HepG2 (cell line): Measurements from ENCODE around the gene RNF11. TPM values are rescaled to one million over a fixed set of nuclear protein-coding genes. Genes with fewer than 3 reads are reported as not detected.

Experiments
- ATAC-seq: fragments of 200-7000 bp; cut with Tn5 transposase; 3 replicates; pipeline ENCODE4 v1.9.1; 2020; ENCODE audit warnings: mild to moderate bottlenecking, moderate library complexity
- BruUV-seq: library from RNA; stranded (reverse); fragments of 400-500 nt; replicated peaks from 2 replicates; lab custom pipeline; 2021; lab: Mats Ljungman, UMichigan
- CTCF ChIA-PET: fragments of 300-600 bp; formaldehyde crosslinking; extraction: SDS; loops from one replicate; lab custom pipeline; 2021; ENCODE audit warnings: low total read pairs, inconsistent platforms, low intra/inter-chr PET ratio; lab: Yijun Ruan, JAX
- POLR2A ChIA-PET: fragments of 350-600 bp; sonication (Branson Sonifier 250); formaldehyde crosslinking; loops from one replicate; lab custom pipeline; 2020; ENCODE audit warnings: antibody characterized with exemption, inconsistent platforms; lab: Yijun Ruan, JAX
- DNase-seq: peaks from one replicate; pipeline ENCODE4 v3.0.0-alpha.2; 2015; ENCODE audit warnings: low spot score
- FAIRE-seq: peaks from 3 replicates; lab custom pipeline; 2011; peaks lifted over from hg19 to GRCh38; lab: Jason Lieb, UNC
- H2AFZ ChIP-seq: one replicate; pipeline ENCODE4 v1.6.1; 2011; ENCODE audit warnings: low read length, inconsistent platforms
- H3K27ac ChIP-seq: fragments of 300-600 bp; 3 replicates; pipeline ENCODE4 v1.8.0; 2011; ENCODE audit warnings: mixed run types, mild to moderate bottlenecking, mixed read lengths, low read length, inconsistent platforms; ENCODE audit not compliant: insufficient read depth; ENCODE audit errors: extremely low read length
- H3K27me3 ChIP-seq, 2 experiments: fragments of 200-600 bp in 1 of 2; 2 replicates in 1 of 2; 3 replicates in 1 of 2; pipeline versions ENCODE4 v1.6.0 to v1.8.0; 2011; ENCODE audit warnings: low read length in 2 of 2, mild to moderate bottlenecking in 2 of 2, moderate library complexity in 2 of 2, inconsistent platforms in 1 of 2; ENCODE audit not compliant: insufficient read depth in 2 of 2, control insufficient read depth in 1 of 2
- H3K36me3 ChIP-seq, 2 experiments: fragments of 200-600 bp in 1 of 2; replicated peaks in 1 of 2; 2 replicates in 1 of 2; 3 replicates in 1 of 2; pipeline versions ENCODE4 v1.5.1 to v1.8.0; 2011; ENCODE audit warnings: low read length in 2 of 2, inconsistent platforms in 1 of 2; ENCODE audit not compliant: insufficient read depth in 2 of 2, control insufficient read depth in 1 of 2
- H3K4me1 ChIP-seq: 2 replicates; pipeline ENCODE4 v1.5.1; 2012; ENCODE audit warnings: low read length, inconsistent platforms; ENCODE audit not compliant: insufficient read depth
- H3K4me2 ChIP-seq: 2 replicates; pipeline ENCODE4 v1.6.0; 2011; ENCODE audit warnings: low read depth, low read length, inconsistent platforms
- H3K4me3 ChIP-seq, 3 experiments: fragments of 200-600 bp in 1 of 3; sonication (generic), shearing (Covaris generic) in 1 of 3; replicated peaks in 1 of 3; 2 replicates each; pipeline ENCODE4 v1.5.1; 2011 to 2016; ENCODE audit warnings: low read length in 3 of 3, inconsistent platforms in 2 of 3, low read depth in 2 of 3, mild to moderate bottlenecking in 2 of 3, control low read depth in 1 of 3, mixed read lengths in 1 of 3; ENCODE audit not compliant: insufficient read depth in 1 of 3
- H3K79me2 ChIP-seq: one replicate; pipeline ENCODE4 v1.6.1; 2011; ENCODE audit warnings: low read length, inconsistent platforms; ENCODE audit not compliant: insufficient read depth
- H3K9ac ChIP-seq: 2 replicates; pipeline ENCODE4 v1.6.0; 2011; ENCODE audit warnings: mild to moderate bottlenecking, low read depth, low read length, inconsistent platforms; ENCODE audit not compliant: insufficient read depth
- H3K9me3 ChIP-seq: 2 replicates; pipeline ENCODE4 v1.5.1; 2012; ENCODE audit warnings: mild to moderate bottlenecking, low read length
- H4K20me1 ChIP-seq: 2 replicates; pipeline ENCODE4 v1.6.0; 2011; ENCODE audit warnings: inconsistent platforms, mild to moderate bottlenecking, low read length, moderate library complexity; ENCODE audit not compliant: insufficient read depth
- CBX1 ChIP-seq: IDR thresholded peaks from one replicate; pipeline ENCODE4 v1.6.1; 2016; ENCODE audit warnings: antibody characterized with exemption, low read depth
- MEIS1 ChIP-seq: sonication (generic); formaldehyde crosslinking; IDR thresholded peaks from 2 replicates; pipeline ENCODE4 v1.9.0; 2021; ENCODE audit warnings: mild to moderate bottlenecking, missing genetic modification reagents, moderate library complexity, borderline replicate concordance
- NFIB ChIP-seq: sonication (generic); formaldehyde crosslinking; IDR thresholded peaks from 2 replicates; pipeline ENCODE4 v1.9.0; 2021; ENCODE audit warnings: missing genetic modification reagents, mild to moderate bottlenecking, borderline replicate concordance
- ZNF326 ChIP-seq: sonication (generic); formaldehyde crosslinking; IDR thresholded peaks from 2 replicates; pipeline ENCODE4 v1.4.0; 2020; ENCODE audit warnings: missing genetic modification reagents, borderline replicate concordance
- ZNF737 ChIP-seq: sonication (generic); formaldehyde crosslinking; IDR thresholded peaks from 2 replicates; pipeline ENCODE4 v1.5.0; 2020; ENCODE audit warnings: missing genetic modification reagents, mild to moderate bottlenecking, borderline replicate concordance
- ZNF816 ChIP-seq: sonication (generic); formaldehyde crosslinking; IDR thresholded peaks from 2 replicates; pipeline ENCODE4 v1.8.0; 2022; ENCODE audit warnings: missing genetic modification reagents, mild to moderate bottlenecking, borderline replicate concordance
- WGBS: methylation state at CpG from one replicate; pipeline ENCODE4 v1.1.6; 2017; ENCODE audit warnings: low lambda C conversion rate; 5-methylcytosine and 5-hydroxymethylcytosine counted together
- in situ Hi-C: cut with HindIII; loops from 2 replicates; pipeline ENCODE4 v1.10.0; 2017; ENCODE audit warnings: low pct_unique_long_range_greater_than_20kb; ENCODE audit not compliant: extremely low pct_ligation_motif_present
- intact Hi-C: fragments of 100-400 bp; cut with micrococcal nuclease; formaldehyde crosslinking; loops from one replicate; pipeline ENCODE4 v1.10.0; 2022; ENCODE audit not compliant: unreplicated experiment
- polyA plus RNA-seq, 8 experiments: library from polyadenylated mRNA; depleted of rRNA in 3 of 8; stranded (reverse) in 7 of 8; unstranded in 1 of 8; fragments of >200 nt; fragmentation: Illumina TruSeq in 4 of 8; extraction: Trizol in 4 of 8; gene quantifications; 2 replicates each; pipeline versions ENCODE4 v1.2.1 to v1.2.3, GENCODE V29; 2011 to 2016; ENCODE audit warnings: low read depth in 4 of 8, missing spikeins in 1 of 8, mixed read lengths in 1 of 8; ENCODE audit not compliant: insufficient read depth in 1 of 8
- total RNA-seq, 5 experiments: library from RNA; depleted of rRNA; stranded (reverse); fragments of >200 nt; fragmentation: Illumina TruSeq; extraction: Trizol; gene quantifications; 2 replicates each; pipeline ENCODE4 v1.2.3, GENCODE V29; 2016; ENCODE audit warnings: low read depth in 1 of 5
- TF ChIP-seq, protein P1 (sequence below): sonication (generic); formaldehyde crosslinking; IDR thresholded peaks from 2 replicates; pipeline ENCODE4 v1.4.0; 2020; ENCODE audit warnings: missing genetic modification reagents
- TF ChIP-seq, protein P2 (sequence below): sonication (generic); formaldehyde crosslinking; IDR thresholded peaks from 2 replicates; pipeline ENCODE4 v1.4.0; 2020; ENCODE audit warnings: low read depth, missing genetic modification reagents

Gene RNF11
- total and polyA plus RNA-seq, 2 of the 13 experiments (the other 11 are each of a cell fraction or from before 2014, with no cell fraction given) = 41.2 to 48.8 TPM

DNA sequence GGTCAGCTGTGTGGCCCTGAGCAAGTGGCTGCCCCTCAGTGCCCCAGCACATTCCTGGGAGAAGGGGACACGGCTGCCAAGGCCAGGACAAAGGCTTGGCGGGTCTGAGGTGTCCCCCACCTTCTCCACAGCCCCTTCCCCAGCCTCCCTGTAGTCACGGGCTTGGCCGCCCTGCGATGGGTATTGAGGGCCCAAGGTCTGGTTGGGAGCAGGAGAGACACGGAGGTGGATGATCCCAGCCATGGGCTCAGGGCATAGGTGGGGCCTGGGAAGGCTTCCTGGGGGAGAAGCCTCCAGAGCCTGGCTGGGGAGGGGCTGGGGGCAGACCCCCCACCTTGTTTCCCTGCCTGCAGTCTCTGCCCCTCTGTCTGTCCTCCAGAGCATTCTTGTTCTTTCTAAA, 67.2 kb downstream of the RNF11 start:
- in situ Hi-C loops = no loop called here

More for the DNA sequence above, 67.2 kb downstream of the RNF11 start:
- no peak overlapping the region for H2AFZ ChIP-seq
- no peaks in the 10 kb centered on the region for H3K79me2 ChIP-seq
- H3K9me3 ChIP-seq = no peaks in the 10 kb centered on the region
- TF ChIP-seq ZNF816 (CRISPR knock-in tag) = no peak
- TF ChIP-seq ZNF326 = no peak
- no peak for TF ChIP-seq NFIB (CRISPR knock-in tag)
- TF ChIP-seq MEIS1 (CRISPR knock-in tag) = no peak
- TF ChIP-seq CBX1 = no peak
- TF ChIP-seq, protein P1, sequence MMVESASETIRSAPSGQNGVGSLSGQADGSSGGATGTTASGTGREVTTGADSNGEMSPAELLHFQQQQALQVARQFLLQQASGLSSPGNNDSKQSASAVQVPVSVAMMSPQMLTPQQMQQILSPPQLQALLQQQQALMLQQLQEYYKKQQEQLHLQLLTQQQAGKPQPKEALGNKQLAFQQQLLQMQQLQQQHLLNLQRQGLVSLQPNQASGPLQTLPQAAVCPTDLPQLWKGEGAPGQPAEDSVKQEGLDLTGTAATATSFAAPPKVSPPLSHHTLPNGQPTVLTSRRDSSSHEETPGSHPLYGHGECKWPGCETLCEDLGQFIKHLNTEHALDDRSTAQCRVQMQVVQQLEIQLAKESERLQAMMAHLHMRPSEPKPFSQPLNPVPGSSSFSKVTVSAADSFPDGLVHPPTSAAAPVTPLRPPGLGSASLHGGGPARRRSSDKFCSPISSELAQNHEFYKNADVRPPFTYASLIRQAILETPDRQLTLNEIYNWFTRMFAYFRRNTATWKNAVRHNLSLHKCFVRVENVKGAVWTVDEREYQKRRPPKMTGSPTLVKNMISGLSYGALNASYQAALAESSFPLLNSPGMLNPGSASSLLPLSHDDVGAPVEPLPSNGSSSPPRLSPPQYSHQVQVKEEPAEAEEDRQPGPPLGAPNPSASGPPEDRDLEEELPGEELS (CRISPR knock-in tag) = no peak
- TF ChIP-seq, protein P2, sequence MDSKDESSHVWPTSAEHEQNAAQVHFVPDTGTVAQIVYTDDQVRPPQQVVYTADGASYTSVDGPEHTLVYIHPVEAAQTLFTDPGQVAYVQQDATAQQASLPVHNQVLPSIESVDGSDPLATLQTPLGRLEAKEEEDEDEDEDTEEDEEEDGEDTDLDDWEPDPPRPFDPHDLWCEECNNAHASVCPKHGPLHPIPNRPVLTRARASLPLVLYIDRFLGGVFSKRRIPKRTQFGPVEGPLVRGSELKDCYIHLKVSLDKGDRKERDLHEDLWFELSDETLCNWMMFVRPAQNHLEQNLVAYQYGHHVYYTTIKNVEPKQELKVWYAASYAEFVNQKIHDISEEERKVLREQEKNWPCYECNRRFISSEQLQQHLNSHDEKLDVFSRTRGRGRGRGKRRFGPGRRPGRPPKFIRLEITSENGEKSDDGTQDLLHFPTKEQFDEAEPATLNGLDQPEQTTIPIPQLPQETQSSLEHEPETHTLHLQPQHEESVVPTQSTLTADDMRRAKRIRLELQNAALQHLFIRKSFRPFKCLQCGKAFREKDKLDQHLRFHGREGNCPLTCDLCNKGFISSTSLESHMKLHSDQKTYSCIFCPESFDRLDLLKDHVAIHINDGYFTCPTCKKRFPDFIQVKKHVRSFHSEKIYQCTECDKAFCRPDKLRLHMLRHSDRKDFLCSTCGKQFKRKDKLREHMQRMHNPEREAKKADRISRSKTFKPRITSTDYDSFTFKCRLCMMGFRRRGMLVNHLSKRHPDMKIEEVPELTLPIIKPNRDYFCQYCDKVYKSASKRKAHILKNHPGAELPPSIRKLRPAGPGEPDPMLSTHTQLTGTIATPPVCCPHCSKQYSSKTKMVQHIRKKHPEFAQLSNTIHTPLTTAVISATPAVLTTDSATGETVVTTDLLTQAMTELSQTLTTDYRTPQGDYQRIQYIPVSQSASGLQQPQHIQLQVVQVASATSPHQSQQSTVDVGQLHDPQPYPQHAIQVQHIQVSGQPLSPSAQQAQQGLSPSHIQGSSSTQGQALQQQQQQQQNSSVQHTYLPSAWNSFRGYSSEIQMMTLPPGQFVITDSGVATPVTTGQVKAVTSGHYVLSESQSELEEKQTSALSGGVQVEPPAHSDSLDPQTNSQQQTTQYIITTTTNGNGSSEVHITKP (CRISPR knock-in tag) = no peak
- TF ChIP-seq ZNF737 (CRISPR knock-in tag) = no peak
- TF ChIP-seq, all 625 proteins: peak for 0
- Histone ChIP-seq H3K4me2 (peak overlapping the region; percentile 23; the same call in 1 of the 2 replicates), H3K27me3 (no peaks in the 10 kb centered on the region; a peak in 2 of 5 replicates), H3K27ac (no peak overlapping the region), H3K4me1 (peaks cover 34% of the 10 kb centered on the region), H4K20me1 (no peaks in the 10 kb centered on the region), H3K9ac (no peak overlapping the region), H3K4me3 (peak overlapping the region in 1 of 3 experiments; percentile 4; a peak in 1 of 6 replicates), H3K36me3 (no peaks in the 10 kb centered on the region)
- ATAC-seq (peak; percentile 28), DNase-seq (no peak), FAIRE-seq (no peak)
- ChIA-PET POLR2A (no interaction called here), CTCF (no interaction called here)
- intact Hi-C loops = no loop called here
- no TSS peak for BruUV-seq
- 66% methylated on average over 3 of the region's 6 CpGs for WGBS
